DOHH2 (cell line): ENCODE results near the gene SLC9A5.

Source experiments
- H3F3A ChIP-seq: fragments of 200-600 bp; sonication (generic), shearing (Covaris generic); 2 replicates; pipeline ENCODE4 v1.6.0; 2016; ENCODE audit warnings: antibody characterized with exemption, mild to moderate bottlenecking; ENCODE audit not compliant: control insufficient read depth, insufficient read depth
- H3K27ac ChIP-seq: fragments of 200-600 bp; sonication (generic); 2 replicates; pipeline ENCODE4 v1.5.1; 2014; ENCODE audit warnings: low read depth, mild to moderate bottlenecking, low read length, moderate library complexity
- H3K27me3 ChIP-seq: fragments of 200-600 bp; sonication (generic); 2 replicates; pipeline ENCODE4 v1.6.1; 2014; ENCODE audit warnings: mild to moderate bottlenecking, low read length, mixed read lengths; ENCODE audit not compliant: control insufficient read depth
- H3K36me3 ChIP-seq: fragments of 200-600 bp; sonication (generic); 2 replicates; pipeline ENCODE4 v1.6.1; 2014; ENCODE audit warnings: mild to moderate bottlenecking, low read length, moderate library complexity, mixed read lengths; ENCODE audit not compliant: control insufficient read depth
- H3K4me1 ChIP-seq: fragments of 200-600 bp; sonication (generic); 2 replicates; pipeline ENCODE4 v1.6.1; 2014; ENCODE audit warnings: mild to moderate bottlenecking, low read length, mixed read lengths; ENCODE audit not compliant: control insufficient read depth
- H3K4me2 ChIP-seq: fragments of 200-600 bp; sonication (generic); 2 replicates; pipeline ENCODE4 v1.6.0; 2014; ENCODE audit warnings: mild to moderate bottlenecking, low read length, moderate library complexity
- H3K4me3 ChIP-seq: fragments of 200-600 bp; sonication (generic); 2 replicates; pipeline ENCODE4 v1.5.1; 2014; ENCODE audit warnings: mild to moderate bottlenecking, low read length, mixed read lengths
- H3K79me2 ChIP-seq: fragments of 200-600 bp; sonication (generic); 2 replicates; pipeline ENCODE4 v1.6.1; 2014; ENCODE audit warnings: mild to moderate bottlenecking, low read length, mixed read lengths; ENCODE audit not compliant: control insufficient read depth
- H3K9me2 ChIP-seq: fragments of 200-600 bp; sonication (generic); replicated peaks from 2 replicates; pipeline ENCODE4 v1.6.1; 2014; ENCODE audit warnings: mild to moderate bottlenecking, low read length, mixed read lengths; ENCODE audit not compliant: control insufficient read depth
- H3K9me3 ChIP-seq: fragments of 200-600 bp; sonication (generic); 2 replicates; pipeline ENCODE4 v1.6.1; 2014; ENCODE audit warnings: antibody characterized with exemption, low read length, mixed read lengths; ENCODE audit not compliant: control insufficient read depth, insufficient read depth
- H4K20me1 ChIP-seq: fragments of 200-600 bp; sonication (generic); 2 replicates; pipeline ENCODE4 v1.6.0; 2014; ENCODE audit warnings: low read depth, mild to moderate bottlenecking, antibody characterized with exemption, low read length, moderate library complexity; ENCODE audit not compliant: control insufficient read depth, insufficient read depth
- EZH2phosphoT487 ChIP-seq: fragments of 200-600 bp; sonication (generic); IDR thresholded peaks from 2 replicates; pipeline ENCODE4 v1.6.1; 2017; ENCODE audit warnings: borderline replicate concordance, mild to moderate bottlenecking, antibody characterized with exemption, low read length, moderate library complexity, mixed read lengths
- TF ChIP-seq, protein P1 (sequence below): fragments of 200-600 bp; sonication (generic); IDR thresholded peaks from one replicate; pipeline ENCODE4 v1.5.1; 2014; ENCODE audit warnings: antibody characterized with exemption, mild to moderate bottlenecking, low read depth, low read length; ENCODE audit not compliant: poor library complexity, severe bottlenecking

SLC9A5 gene

DNA sequence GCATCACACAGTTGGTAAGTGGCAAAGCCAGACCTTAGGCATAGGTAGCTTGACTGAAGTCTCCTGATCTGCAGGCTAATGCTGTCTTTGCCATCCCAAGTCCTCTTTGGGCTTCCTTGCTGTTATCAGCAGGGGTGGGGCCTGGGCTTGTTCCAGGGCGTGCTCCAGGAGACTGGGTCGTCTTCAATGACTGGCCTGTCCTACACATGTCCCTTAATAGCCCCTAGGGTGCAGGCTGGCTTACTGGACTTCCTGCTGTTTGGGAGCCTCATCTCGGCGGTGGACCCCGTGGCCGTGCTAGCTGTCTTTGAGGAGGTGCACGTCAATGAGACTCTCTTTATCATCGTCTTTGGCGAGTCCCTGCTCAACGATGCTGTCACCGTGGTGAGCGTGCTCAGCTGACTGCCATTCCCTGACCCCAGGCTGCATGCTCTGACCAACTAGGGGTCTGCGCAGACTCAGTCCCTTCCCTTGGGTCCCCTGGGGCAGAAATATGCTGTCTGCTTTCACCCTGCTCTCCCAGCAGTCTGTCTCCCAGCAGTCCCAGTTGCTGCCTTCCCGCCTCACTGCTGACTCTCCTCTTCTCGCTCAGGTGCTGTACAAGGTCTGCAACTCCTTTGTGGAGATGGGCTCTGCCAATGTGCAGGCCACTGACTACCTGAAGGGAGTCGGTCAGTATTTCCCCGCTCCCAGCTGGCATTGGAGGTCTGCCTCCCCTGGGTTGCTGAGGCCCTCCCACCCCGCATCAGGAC, 6.2 kb downstream of the SLC9A5 start:
- Histone ChIP-seq H3K36me3 (no peaks in the 10 kb centered on the region), H3K4me2 (no peak overlapping the region), H3K9me2 (no peaks in the 10 kb centered on the region), H3K27ac (no peak overlapping the region), H3K4me3 (no peak overlapping the region), H3K4me1 (no peaks in the 10 kb centered on the region), H3K79me2 (no peaks in the 10 kb centered on the region), H3K27me3 (peaks cover 13% of the 10 kb centered on the region), H3F3A (peaks cover 5% of the 10 kb centered on the region; the same call in 1 of the 2 replicates), H4K20me1 (no peaks in the 10 kb centered on the region), H3K9me3 (no peaks in the 10 kb centered on the region)
- TF ChIP-seq, protein P1, sequence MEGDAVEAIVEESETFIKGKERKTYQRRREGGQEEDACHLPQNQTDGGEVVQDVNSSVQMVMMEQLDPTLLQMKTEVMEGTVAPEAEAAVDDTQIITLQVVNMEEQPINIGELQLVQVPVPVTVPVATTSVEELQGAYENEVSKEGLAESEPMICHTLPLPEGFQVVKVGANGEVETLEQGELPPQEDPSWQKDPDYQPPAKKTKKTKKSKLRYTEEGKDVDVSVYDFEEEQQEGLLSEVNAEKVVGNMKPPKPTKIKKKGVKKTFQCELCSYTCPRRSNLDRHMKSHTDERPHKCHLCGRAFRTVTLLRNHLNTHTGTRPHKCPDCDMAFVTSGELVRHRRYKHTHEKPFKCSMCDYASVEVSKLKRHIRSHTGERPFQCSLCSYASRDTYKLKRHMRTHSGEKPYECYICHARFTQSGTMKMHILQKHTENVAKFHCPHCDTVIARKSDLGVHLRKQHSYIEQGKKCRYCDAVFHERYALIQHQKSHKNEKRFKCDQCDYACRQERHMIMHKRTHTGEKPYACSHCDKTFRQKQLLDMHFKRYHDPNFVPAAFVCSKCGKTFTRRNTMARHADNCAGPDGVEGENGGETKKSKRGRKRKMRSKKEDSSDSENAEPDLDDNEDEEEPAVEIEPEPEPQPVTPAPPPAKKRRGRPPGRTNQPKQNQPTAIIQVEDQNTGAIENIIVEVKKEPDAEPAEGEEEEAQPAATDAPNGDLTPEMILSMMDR = no peak
- TF ChIP-seq EZH2phosphoT487 = no peak

DNA sequence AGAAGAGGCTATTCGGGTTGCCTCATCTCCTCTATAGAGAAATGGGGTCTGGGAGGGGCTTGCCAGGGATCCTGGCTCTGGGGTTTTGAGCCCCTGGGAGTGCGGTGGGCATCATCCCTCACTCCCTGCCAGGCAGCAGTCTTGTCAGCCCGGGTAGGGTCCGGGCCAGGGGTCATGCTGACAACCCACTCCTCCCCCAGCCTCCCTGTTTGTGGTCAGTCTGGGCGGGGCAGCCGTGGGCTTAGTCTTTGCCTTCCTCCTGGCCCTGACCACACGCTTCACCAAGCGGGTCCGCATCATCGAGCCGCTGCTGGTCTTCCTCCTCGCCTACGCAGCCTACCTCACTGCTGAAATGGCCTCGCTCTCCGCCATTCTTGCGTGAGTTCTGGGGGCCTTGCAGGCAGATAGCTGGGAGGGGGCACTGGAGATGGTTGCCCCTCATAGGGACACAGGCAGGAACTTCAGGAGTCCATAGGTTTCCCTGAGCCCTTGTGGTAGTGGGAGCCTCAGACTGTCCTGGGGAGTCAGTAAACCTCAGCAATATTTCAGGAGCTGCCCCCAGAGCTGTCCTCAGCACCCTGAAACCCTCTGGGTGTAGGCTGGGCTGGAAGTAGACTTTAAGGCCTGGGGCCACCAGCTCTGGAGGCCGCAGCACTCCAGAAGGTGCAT, 6.9 kb downstream of the SLC9A5 start:
- H3K9me3 ChIP-seq = no peaks in the 10 kb centered on the region
- H3K79me2 ChIP-seq = no peaks in the 10 kb centered on the region
- no peaks in the 10 kb centered on the region for H3K9me2 ChIP-seq
- no peak overlapping the region for H3K4me3 ChIP-seq
- H3K4me2 ChIP-seq = no peak overlapping the region
- H3K27ac ChIP-seq = no peak overlapping the region
- H4K20me1 ChIP-seq = no peaks in the 10 kb centered on the region
- H3F3A ChIP-seq = peaks cover 2% of the 10 kb centered on the region; the same call in 1 of the 2 replicates
- no peaks in the 10 kb centered on the region for H3K4me1 ChIP-seq
- no peaks in the 10 kb centered on the region for H3K36me3 ChIP-seq
- no peak for TF ChIP-seq EZH2phosphoT487
- TF ChIP-seq, protein P1 = no peak
- peaks cover 6% of the 10 kb centered on the region for H3K27me3 ChIP-seq

DNA sequence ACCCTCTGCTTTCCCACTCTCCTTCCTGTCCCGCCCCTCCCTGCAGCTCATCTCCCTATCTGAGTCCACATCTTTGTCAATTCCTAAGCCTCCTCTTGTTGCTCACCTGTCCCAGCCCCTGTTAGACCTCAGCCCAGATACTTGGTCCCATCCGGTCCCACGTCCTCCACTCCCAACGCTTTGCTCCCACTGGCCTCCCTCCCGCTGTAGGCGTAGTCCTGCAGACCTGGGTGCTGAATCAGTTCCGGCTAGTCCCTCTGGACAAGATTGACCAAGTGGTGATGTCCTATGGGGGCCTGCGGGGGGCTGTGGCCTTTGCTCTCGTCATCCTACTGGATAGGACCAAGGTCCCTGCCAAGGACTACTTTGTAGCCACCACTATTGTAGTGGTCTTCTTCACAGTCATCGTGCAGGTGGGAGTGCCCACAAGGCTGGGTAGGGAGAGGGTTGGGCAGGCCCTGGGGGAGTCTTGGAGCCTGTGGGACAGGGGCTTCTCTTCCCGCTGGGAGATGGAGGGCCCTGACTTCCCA, 8.0 kb downstream of the SLC9A5 start:
- no peaks in the 10 kb centered on the region for H3K4me1 ChIP-seq
- TF ChIP-seq, protein P1 = no peak
- no peaks in the 10 kb centered on the region for H3K9me3 ChIP-seq
- H4K20me1 ChIP-seq = no peaks in the 10 kb centered on the region
- H3K4me2 ChIP-seq = no peak overlapping the region
- H3K4me3 ChIP-seq = no peak overlapping the region
- no peaks in the 10 kb centered on the region for H3K36me3 ChIP-seq
- H3K79me2 ChIP-seq = no peaks in the 10 kb centered on the region
- 0 out of 2 replicates have a peak, but pooled peaks cover 3% of the 10 kb centered on the region for H3K27me3 ChIP-seq
- H3F3A ChIP-seq = no peaks in the 10 kb centered on the region
- H3K9me2 ChIP-seq = no peaks in the 10 kb centered on the region
- no peak overlapping the region for H3K27ac ChIP-seq
